Rectal smooth muscle tissue (tissue), 1 donor: Measurements from ENCODE around the gene F8.
"Not testable (repeated sequence)": the region's sequence is repeated elsewhere in the genome, so short reads cannot be mapped to it uniquely, and the experiment has no call there.

Source experiments
- H3K27ac ChIP-seq: one replicate; pipeline ENCODE4 v1.7.0; 2013; ENCODE audit warnings: low read depth, low read length, inconsistent platforms
- H3K27me3 ChIP-seq: one replicate; pipeline ENCODE4 v1.7.0; 2013; ENCODE audit warnings: low read length; ENCODE audit not compliant: control insufficient read depth, insufficient read depth
- H3K36me3 ChIP-seq: one replicate; pipeline ENCODE4 v1.7.0; 2013; ENCODE audit warnings: low read length; ENCODE audit not compliant: control insufficient read depth, insufficient read depth
- H3K4me1 ChIP-seq: one replicate; pipeline ENCODE4 v1.7.0; 2013; ENCODE audit warnings: low read length; ENCODE audit not compliant: control insufficient read depth, insufficient read depth
- H3K4me3 ChIP-seq: one replicate; pipeline ENCODE4 v1.7.0; 2013; ENCODE audit warnings: low read length
- H3K9ac ChIP-seq: one replicate; pipeline ENCODE4 v1.7.0; 2013; ENCODE audit warnings: low read length

Gene F8

GRCh38 chrX:154939265-154939664 lies 83.3 kb downstream of the F8 start:
- not testable (repeated sequence) for H3K27me3 ChIP-seq, H3K4me1 ChIP-seq, H3K27ac ChIP-seq, H3K9ac ChIP-seq, H3K36me3 ChIP-seq, H3K4me3 ChIP-seq

- not testable (repeated sequence) for H3K27me3 ChIP-seq, H3K4me3 ChIP-seq, H3K27ac ChIP-seq, H3K4me1 ChIP-seq, H3K9ac ChIP-seq, H3K36me3 ChIP-seq
These were observed 97.8 kb downstream of the F8 start for GRCh38 chrX:154924771-154925170.

- Histone ChIP-seq H3K27me3 (no peaks in the 10 kb centered on the region), H3K4me3 (peak overlapping the region; percentile 11), H3K27ac (no peak overlapping the region), H3K4me1 (no peaks in the 10 kb centered on the region), H3K36me3 (no peaks in the 10 kb centered on the region), H3K9ac (no peak overlapping the region)
These were observed 104.5 kb downstream of the F8 start for GRCh38 chrX:154918060-154918483.

GRCh38 chrX:154914052-154914451 lies 108.5 kb downstream of the F8 start:
- H3K4me3 ChIP-seq = no peak overlapping the region
- H3K27me3 ChIP-seq = no peaks in the 10 kb centered on the region
- H3K4me1 ChIP-seq = no peaks in the 10 kb centered on the region
- no peaks in the 10 kb centered on the region for H3K36me3 ChIP-seq
- no peak overlapping the region for H3K27ac ChIP-seq
- H3K9ac ChIP-seq = no peak overlapping the region

GRCh38 chrX:154910528-154910927 lies 112.0 kb downstream of the F8 start:
- H3K36me3 ChIP-seq, H3K4me3 ChIP-seq, H3K27ac ChIP-seq, H3K4me1 ChIP-seq, H3K9ac ChIP-seq, H3K27me3 ChIP-seq: not testable (repeated sequence)

GRCh38 chrX:154910048-154910447 lies 112.5 kb downstream of the F8 start:
- not testable (repeated sequence) for H3K27me3 ChIP-seq, H3K36me3 ChIP-seq, H3K4me1 ChIP-seq, H3K27ac ChIP-seq, H3K9ac ChIP-seq, H3K4me3 ChIP-seq

- Histone ChIP-seq H3K4me1 (no peaks in the 10 kb centered on the region), H3K27me3 (no peaks in the 10 kb centered on the region)
These were observed 113.7 kb downstream of the F8 start for GRCh38 chrX:154908821-154909220.

GRCh38 chrX:154902408-154902807 lies 120.1 kb downstream of the F8 start:
- H3K4me1 ChIP-seq = no peaks in the 10 kb centered on the region
- no peak overlapping the region for H3K27ac ChIP-seq
- H3K4me3 ChIP-seq = no peak overlapping the region
- no peaks in the 10 kb centered on the region for H3K27me3 ChIP-seq
- H3K36me3 ChIP-seq = no peaks in the 10 kb centered on the region
- no peak overlapping the region for H3K9ac ChIP-seq

More at GRCh38 chrX:154908821-154909220, 113.7 kb downstream of the F8 start:
- Histone ChIP-seq H3K27ac (no peak overlapping the region), H3K9ac (no peak overlapping the region), H3K4me3 (no peak overlapping the region), H3K36me3 (no peaks in the 10 kb centered on the region)

- Histone ChIP-seq H3K9ac (no peak overlapping the region), H3K4me1 (no peaks in the 10 kb centered on the region), H3K27me3 (no peaks in the 10 kb centered on the region), H3K4me3 (no peak overlapping the region), H3K36me3 (no peaks in the 10 kb centered on the region), H3K27ac (no peak overlapping the region)
These were observed 122.2 kb downstream of the F8 start for GRCh38 chrX:154900323-154900722.

GRCh38 chrX:154892296-154892695 lies 130.2 kb downstream of the F8 start:
- no peak overlapping the region for H3K4me3 ChIP-seq
- no peak overlapping the region for H3K9ac ChIP-seq
- no peak overlapping the region for H3K27ac ChIP-seq
- H3K36me3 ChIP-seq = no peaks in the 10 kb centered on the region
- no peaks in the 10 kb centered on the region for H3K4me1 ChIP-seq
- no peaks in the 10 kb centered on the region for H3K27me3 ChIP-seq

- H3K27ac ChIP-seq = no peak overlapping the region
- no peaks in the 10 kb centered on the region for H3K36me3 ChIP-seq
- no peak overlapping the region for H3K4me3 ChIP-seq
- no peak overlapping the region for H3K9ac ChIP-seq
- no peaks in the 10 kb centered on the region for H3K27me3 ChIP-seq
- H3K4me1 ChIP-seq = no peaks in the 10 kb centered on the region
These were observed 131.4 kb downstream of the F8 start for GRCh38 chrX:154890990-154891639.

- H3K4me3 ChIP-seq, H3K4me1 ChIP-seq, H3K27me3 ChIP-seq, H3K36me3 ChIP-seq, H3K27ac ChIP-seq, H3K9ac ChIP-seq: not testable (repeated sequence)
These were observed 135.7 kb downstream of the F8 start for GRCh38 chrX:154886789-154887221.

- H3K9ac ChIP-seq, H3K27me3 ChIP-seq, H3K4me3 ChIP-seq, H3K27ac ChIP-seq, H3K36me3 ChIP-seq, H3K4me1 ChIP-seq: not testable (repeated sequence)
These were observed 136.3 kb downstream of the F8 start, which contains the start of gene F8A1 for GRCh38 chrX:154886069-154886788. F8A1 (plus strand) TSS chrX:154886355; CDS start chrX:154886375, 20 bp downstream.
